ENCODE data around the gene DGKZ. TPM values are rescaled to one million over a fixed set of nuclear protein-coding genes. Genes with fewer than 3 reads are reported as not detected.

Gene DGKZ
- total RNA-seq, 2 experiments from 2014 or later = 96.9 to 132 TPM

DNA sequence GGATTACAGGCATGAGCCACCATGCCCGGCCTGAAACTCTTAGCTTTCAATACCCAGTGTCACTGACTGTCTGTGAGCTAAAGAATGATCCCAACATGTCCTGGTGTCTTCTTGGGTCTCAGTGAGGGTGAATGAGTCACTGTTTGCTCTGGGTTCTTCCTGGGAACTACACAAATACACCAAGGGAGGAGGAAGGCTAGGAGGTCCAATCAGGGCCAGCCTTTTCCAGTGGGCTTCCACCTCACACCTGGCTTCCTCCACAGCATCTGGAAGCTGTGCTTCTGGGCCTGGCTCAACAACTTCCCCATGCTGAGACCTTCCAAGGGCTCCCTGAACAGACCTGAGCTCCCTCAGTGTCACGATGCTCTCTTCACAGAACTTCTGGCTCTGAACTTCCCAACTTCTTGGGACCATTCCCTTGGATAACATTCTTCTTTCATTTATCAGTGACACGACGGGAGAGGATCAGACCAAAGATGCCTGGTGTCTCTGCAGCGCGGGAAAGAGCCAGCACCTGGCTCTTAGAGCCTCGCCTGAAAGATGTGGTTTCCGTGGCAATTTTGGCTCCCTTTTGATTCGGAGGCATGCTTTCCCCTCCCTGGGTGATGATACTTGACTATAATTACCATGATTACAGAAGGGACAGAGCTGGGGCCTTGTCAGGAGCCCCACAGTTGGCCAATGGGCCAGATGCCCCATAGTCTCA, 66.7 kb downstream of the DGKZ start:
- Mint-ChIP-seq H3K27ac (peak overlapping the region; percentile 22), H3K4me3 (no peak overlapping the region), H3K9me3 (ENCODE audit: low read depth) (no peaks in the 10 kb centered on the region), H3K36me3 (peaks cover 9% of the 10 kb centered on the region), H3K27me3 (no peaks in the 10 kb centered on the region), H3K4me1 (peaks cover 3% of the 10 kb centered on the region)
- DNase-seq (no peak), ATAC-seq (no peak)
- CTCF ChIA-PET = interaction anchor here (0.8 kb wide), 1 partner anchor 14 kb away, joined by 3 read pairs; no protein-coding TSS in a partner anchor

- Mint-ChIP-seq H3K4me1 (peaks cover 3% of the 10 kb centered on the region), H3K27me3 (no peaks in the 10 kb centered on the region), H3K9me3 (ENCODE audit: low read depth) (no peaks in the 10 kb centered on the region), H3K27ac (peak overlapping the region; percentile 22), H3K36me3 (peaks cover 9% of the 10 kb centered on the region), H3K4me3 (no peak overlapping the region)
- CTCF ChIA-PET = no interaction called here
- ATAC-seq (no peak), DNase-seq (no peak)
These were observed 67.2 kb downstream of the DGKZ start for GRCh38 chr11:46414466-46414796.

- DNase-seq = no peak
- ATAC-seq = no peak
- CTCF ChIA-PET = no interaction called here
- H3K36me3 Mint-ChIP-seq = peaks cover 9% of the 10 kb centered on the region
- no peak overlapping the region for H3K4me3 Mint-ChIP-seq
- no peaks in the 10 kb centered on the region for H3K27me3 Mint-ChIP-seq
- no peaks in the 10 kb centered on the region for H3K9me3 Mint-ChIP-seq (ENCODE audit: low read depth)
- no peak overlapping the region for H3K27ac Mint-ChIP-seq
- H3K4me1 Mint-ChIP-seq = peaks cover 3% of the 10 kb centered on the region
These were observed 67.6 kb downstream of the DGKZ start for GRCh38 chr11:46414879-46415278.

DNA sequence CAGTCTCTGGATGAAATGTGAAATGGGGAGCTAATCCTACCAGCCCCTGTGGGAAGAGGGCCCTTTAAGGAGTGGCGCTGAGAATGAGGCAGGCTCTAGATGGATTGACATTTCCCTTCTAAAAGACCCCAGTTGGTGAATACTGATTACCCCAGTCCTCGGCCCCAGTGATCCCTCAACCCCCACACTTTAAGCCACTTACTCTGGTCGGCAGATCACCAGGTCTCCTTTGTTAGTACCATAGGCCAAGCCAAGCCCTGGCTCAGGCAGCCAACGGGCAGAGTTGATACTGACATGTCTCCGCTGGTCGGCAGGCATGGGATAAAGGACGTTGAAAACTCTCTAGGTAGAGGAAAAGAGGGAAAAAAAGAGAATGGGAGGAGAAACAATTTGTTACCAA, 70.4 kb downstream of the DGKZ start:
- peaks cover 6% of the 10 kb centered on the region for H3K4me1 Mint-ChIP-seq
- no peak for ATAC-seq
- no peak overlapping the region for H3K27ac Mint-ChIP-seq
- no peak overlapping the region for H3K4me3 Mint-ChIP-seq
- peaks cover 10% of the 10 kb centered on the region for H3K36me3 Mint-ChIP-seq
- no peak for DNase-seq
- CTCF ChIA-PET = no interaction called here
- no peaks in the 10 kb centered on the region for H3K27me3 Mint-ChIP-seq
- H3K9me3 Mint-ChIP-seq (ENCODE audit: low read depth) = no peaks in the 10 kb centered on the region

- Mint-ChIP-seq H3K36me3 (peaks cover 10% of the 10 kb centered on the region), H3K27ac (no peak overlapping the region), H3K4me3 (no peak overlapping the region), H3K27me3 (no peaks in the 10 kb centered on the region), H3K9me3 (ENCODE audit: low read depth) (no peaks in the 10 kb centered on the region), H3K4me1 (peaks cover 6% of the 10 kb centered on the region)
- DNase-seq = no peak
- no peak for ATAC-seq
- CTCF ChIA-PET = interaction anchor here (1.5 kb wide), 1 partner anchor 8 kb away, joined by 4 read pairs; no protein-coding TSS in a partner anchor
These were observed 71.5 kb downstream of the DGKZ start for GRCh38 chr11:46418751-46419150.

GRCh38 chr11:46420513-46420912, 73.2 kb downstream of the DGKZ start:
- Mint-ChIP-seq H3K27ac (no peak overlapping the region), H3K4me1 (peaks cover 3% of the 10 kb centered on the region), H3K9me3 (ENCODE audit: low read depth) (no peaks in the 10 kb centered on the region), H3K27me3 (no peaks in the 10 kb centered on the region), H3K4me3 (no peak overlapping the region), H3K36me3 (peaks cover 5% of the 10 kb centered on the region)
- CTCF ChIA-PET = no interaction called here
- no peak for DNase-seq
- no peak for ATAC-seq

- H3K36me3 Mint-ChIP-seq = peaks cover 5% of the 10 kb centered on the region
- CTCF ChIA-PET = interaction anchor here (0.5 kb wide), 1 partner anchor 209 kb away, joined by 5 read pairs; no protein-coding TSS in a partner anchor
- no peak for DNase-seq
- no peaks in the 10 kb centered on the region for H3K27me3 Mint-ChIP-seq
- H3K4me1 Mint-ChIP-seq = peaks cover 3% of the 10 kb centered on the region
- H3K4me3 Mint-ChIP-seq = no peak overlapping the region
- no peak for ATAC-seq
- H3K9me3 Mint-ChIP-seq (ENCODE audit: low read depth) = no peaks in the 10 kb centered on the region
- no peak overlapping the region for H3K27ac Mint-ChIP-seq
These were observed 74.1 kb downstream of the DGKZ start for GRCh38 chr11:46421257-46421880.

- Mint-ChIP-seq H3K4me1 (peaks cover 3% of the 10 kb centered on the region), H3K36me3 (peaks cover 5% of the 10 kb centered on the region), H3K9me3 (ENCODE audit: low read depth) (no peaks in the 10 kb centered on the region), H3K27me3 (no peaks in the 10 kb centered on the region), H3K4me3 (no peak overlapping the region), H3K27ac (no peak overlapping the region)
- CTCF ChIA-PET = no interaction called here
- DNase-seq = no peak
- no peak for ATAC-seq
These were observed 75.3 kb downstream of the DGKZ start for GRCh38 chr11:46422588-46422987.

DNA sequence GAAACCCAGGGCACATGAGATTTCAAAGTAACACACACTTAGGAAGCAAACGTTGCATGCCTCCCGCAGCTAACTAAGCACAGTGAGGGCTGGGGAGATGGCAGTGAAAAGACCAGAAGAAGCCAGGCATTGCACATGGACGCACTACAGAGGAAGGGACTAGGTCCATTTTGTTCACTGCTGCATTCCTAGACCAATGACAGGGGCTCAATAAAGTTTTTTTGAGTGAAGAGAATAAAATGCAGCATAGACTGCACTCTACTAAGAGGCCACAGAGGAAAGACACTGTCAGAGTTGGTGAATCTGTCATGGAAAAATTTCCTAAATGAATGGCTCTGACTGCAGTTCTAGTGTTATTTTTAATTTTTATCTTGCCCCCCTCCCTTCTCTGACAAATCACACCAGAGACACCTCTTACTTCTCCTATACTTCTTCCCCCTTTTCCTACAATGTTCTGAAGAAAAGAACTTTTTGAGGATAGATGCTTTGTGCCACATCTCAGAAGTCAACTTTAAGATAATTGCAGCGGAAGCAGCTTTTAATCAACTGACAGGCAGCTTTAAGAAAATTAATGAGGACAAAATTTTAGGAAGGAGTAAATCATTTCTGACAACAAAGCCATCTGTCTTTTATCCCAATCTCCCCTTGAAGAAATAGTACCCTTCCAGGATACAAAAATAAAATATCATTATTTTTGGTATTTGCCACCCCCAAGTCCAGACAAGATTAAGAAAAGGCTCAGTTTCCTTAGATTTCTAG, 79.1 kb downstream of the DGKZ start:
- Mint-ChIP-seq H3K4me1 (no peaks in the 10 kb centered on the region), H3K36me3 (peaks cover 11% of the 10 kb centered on the region), H3K9me3 (ENCODE audit: low read depth) (no peaks in the 10 kb centered on the region), H3K27ac (no peak overlapping the region), H3K27me3 (no peaks in the 10 kb centered on the region), H3K4me3 (no peak overlapping the region)
- CTCF ChIA-PET = no interaction called here
- no peak for DNase-seq
- ATAC-seq = no peak

GRCh38 chr11:46427364-46427763, 80.1 kb downstream of the DGKZ start:
- Mint-ChIP-seq H3K9me3 (ENCODE audit: low read depth) (no peaks in the 10 kb centered on the region), H3K27ac (no peak overlapping the region), H3K4me3 (no peak overlapping the region), H3K4me1 (no peaks in the 10 kb centered on the region), H3K36me3 (peaks cover 14% of the 10 kb centered on the region), H3K27me3 (no peaks in the 10 kb centered on the region)
- CTCF ChIA-PET = interaction anchor here (0.7 kb wide), 1 partner anchor 122 kb away, joined by 3 read pairs; no protein-coding TSS in a partner anchor
- DNase-seq (no peak), ATAC-seq (no peak)

- DNase-seq = no peak
- H3K27ac Mint-ChIP-seq = no peak overlapping the region
These were observed 82.5 kb downstream of the DGKZ start for GRCh38 chr11:46429717-46430116.

More at GRCh38 chr11:46429717-46430116, 82.5 kb downstream of the DGKZ start:
- ATAC-seq = no peak
- peaks cover 20% of the 10 kb centered on the region for H3K36me3 Mint-ChIP-seq
- H3K9me3 Mint-ChIP-seq (ENCODE audit: low read depth) = no peaks in the 10 kb centered on the region
- no peaks in the 10 kb centered on the region for H3K27me3 Mint-ChIP-seq
- no peak overlapping the region for H3K4me3 Mint-ChIP-seq
- H3K4me1 Mint-ChIP-seq = no peaks in the 10 kb centered on the region
- CTCF ChIA-PET = no interaction called here

All from activated CD8-positive, alpha-beta memory T cell treated with anti-CD3 and anti-CD28 coated beads, Interleukin-2, amount 10 ng/mL, durations not matched to agents 7 days and 5 days (primary cell).